Psoas muscle (tissue), 8 donors: ENCODE results near the gene CRYBB3. TPM values are rescaled to one million over a fixed set of nuclear protein-coding genes. Genes with fewer than 3 reads are reported as not detected.
A peak's percentile ranks its signal among the peaks of the same experiment; 100 is the strongest.
"Not testable (repeated sequence)": the region's sequence is repeated elsewhere in the genome, so short reads cannot be mapped to it uniquely, and the experiment has no call there.

Experiments used
- ATAC-seq, 4 donors: fragments of 200-7000 bp; cut with Tn5 transposase; one replicate each; pipeline ENCODE4 v1.9.1; 2020; ENCODE audit warnings: moderate library complexity in 3 of 4, mild to moderate bottlenecking in 2 of 4
- DNase-seq, 2 donors: peaks; one replicate each; pipeline ENCODE4 v3.0.0-alpha.2; 2020
- H3K27ac ChIP-seq: fragments of 200-600 bp; one replicate; pipeline ENCODE4 v1.8.0; 2022
- H3K27me3 ChIP-seq, 3 donors: fragments of 200-600 bp in 1 of 3; one replicate each; pipeline versions ENCODE4 v1.6.1 to v1.8.0; 2013 to 2022; ENCODE audit warnings: low read length in 2 of 3, mild to moderate bottlenecking in 2 of 3, moderate library complexity in 1 of 3; ENCODE audit not compliant: insufficient read depth in 3 of 3
- H3K36me3 ChIP-seq, 2 donors: fragments of 200-600 bp in 1 of 2; one replicate each; pipeline versions ENCODE4 v1.6.1 to v1.8.0; 2013 to 2022; ENCODE audit warnings: low read depth in 1 of 2, mild to moderate bottlenecking in 1 of 2, moderate library complexity in 1 of 2; ENCODE audit not compliant: insufficient read depth in 1 of 2
- H3K4me1 ChIP-seq: fragments of 200-600 bp; one replicate; pipeline ENCODE4 v1.8.0; 2022
- H3K4me3 ChIP-seq: fragments of 200-600 bp; one replicate; pipeline ENCODE4 v1.8.0; 2022; ENCODE audit warnings: mild to moderate bottlenecking
- H3K9me3 ChIP-seq: fragments of 200-600 bp; one replicate; pipeline ENCODE4 v1.8.0; 2022
- WGBS, 3 donors: extraction: QIAGEN DNeasy Blood & Tissue Kit; methylation state at CpG; one replicate each; pipeline versions ENCODE4 v1.1.6 to v1.1.7; 2013; 5-methylcytosine and 5-hydroxymethylcytosine counted together
- intact Hi-C, 2 donors: fragments of 100-400 bp; cut with DNase I; formaldehyde crosslinking; loops; one replicate each; pipeline versions ENCODE4 v1.11.0 to v1.14.2; 2022
- polyA plus RNA-seq, 3 donors: library from polyadenylated mRNA; stranded (reverse); fragments of 200-250 nt; gene quantifications; one replicate each; pipeline ENCODE4 v1.2.3, GENCODE V29; 2013
- total RNA-seq, 4 donors: library from RNA; stranded (reverse); fragmentation: NEBNext Ultra II Directional in 2 of 4; extraction: Animal tissue kit (Norgen Biotek cat#: 25700) in 2 of 4; gene quantifications; one replicate each; pipeline versions ENCODE4 v1.2.1 to v1.2.4, GENCODE V29; 2021 to 2023
- TF ChIP-seq, protein P1 (sequence below): fragments of 200-600 bp; IDR thresholded peaks from one replicate; pipeline ENCODE4 v1.8.0; 2022; ENCODE audit warnings: antibody characterized with exemption
- donor health status: healthy with polysubstance abuse.
- donor health status: DM: no; HTN: no; CAD: no; lungs with moderate emphysema.
- donor health status: Bipolar disorder and iron deficiency.
- donor health status: healthy.
- donor health status: DM: yes; HTN: yes; CAD: no.
- donor health status: DM: no; HTN: no; CAD: no.
- donor health status: DM: no; HTN: no; CAD: no.
- donor health status: DM: yes; HTN: yes; CAD: no.

The CRYBB3 gene
- total and polyA plus RNA-seq, 7 donors: 0.07 to 0.68 (median 0.30) TPM; not detected in 3

DNA sequence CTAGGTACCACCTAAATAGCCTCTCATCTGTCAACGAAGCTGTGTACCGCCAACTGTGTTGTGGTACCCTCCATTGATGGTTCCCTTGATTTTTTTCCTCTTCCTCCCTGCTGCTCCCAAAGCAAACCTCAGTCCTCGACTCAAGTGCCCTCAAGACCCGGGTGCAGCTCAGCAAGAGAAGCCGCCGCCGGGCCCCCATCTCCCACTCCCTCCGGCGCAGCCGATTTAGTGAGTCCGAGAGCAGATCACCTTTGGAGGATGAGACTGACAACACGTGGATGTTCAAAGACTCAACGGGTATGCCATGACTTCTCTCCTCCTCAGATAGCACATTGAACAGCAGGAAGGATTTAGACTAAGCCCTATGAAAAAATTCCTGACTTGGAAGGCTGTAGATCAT is 22.4 kb upstream of the CRYBB3 start:
- H3K36me3 ChIP-seq: peaks cover 0 to 73% of the 10 kb centered on the region in 2 donors
- H3K27me3 ChIP-seq: peaks cover 0 to 2% (median 0%) of the 10 kb centered on the region in 3 donors
- ATAC-seq (no peak), DNase-seq (no peak)
- TF ChIP-seq, protein P1, sequence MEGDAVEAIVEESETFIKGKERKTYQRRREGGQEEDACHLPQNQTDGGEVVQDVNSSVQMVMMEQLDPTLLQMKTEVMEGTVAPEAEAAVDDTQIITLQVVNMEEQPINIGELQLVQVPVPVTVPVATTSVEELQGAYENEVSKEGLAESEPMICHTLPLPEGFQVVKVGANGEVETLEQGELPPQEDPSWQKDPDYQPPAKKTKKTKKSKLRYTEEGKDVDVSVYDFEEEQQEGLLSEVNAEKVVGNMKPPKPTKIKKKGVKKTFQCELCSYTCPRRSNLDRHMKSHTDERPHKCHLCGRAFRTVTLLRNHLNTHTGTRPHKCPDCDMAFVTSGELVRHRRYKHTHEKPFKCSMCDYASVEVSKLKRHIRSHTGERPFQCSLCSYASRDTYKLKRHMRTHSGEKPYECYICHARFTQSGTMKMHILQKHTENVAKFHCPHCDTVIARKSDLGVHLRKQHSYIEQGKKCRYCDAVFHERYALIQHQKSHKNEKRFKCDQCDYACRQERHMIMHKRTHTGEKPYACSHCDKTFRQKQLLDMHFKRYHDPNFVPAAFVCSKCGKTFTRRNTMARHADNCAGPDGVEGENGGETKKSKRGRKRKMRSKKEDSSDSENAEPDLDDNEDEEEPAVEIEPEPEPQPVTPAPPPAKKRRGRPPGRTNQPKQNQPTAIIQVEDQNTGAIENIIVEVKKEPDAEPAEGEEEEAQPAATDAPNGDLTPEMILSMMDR: no peak
- no peak overlapping the region for H3K27ac ChIP-seq
- intact Hi-C loops: no loop called here
- no peak overlapping the region for H3K4me3 ChIP-seq
- 86 to 89% (median 89%) methylated on average over 13 of the region's 13 CpGs for WGBS, 3 donors
- H3K4me1 ChIP-seq: no peaks in the 10 kb centered on the region
- no peaks in the 10 kb centered on the region for H3K9me3 ChIP-seq

DNA sequence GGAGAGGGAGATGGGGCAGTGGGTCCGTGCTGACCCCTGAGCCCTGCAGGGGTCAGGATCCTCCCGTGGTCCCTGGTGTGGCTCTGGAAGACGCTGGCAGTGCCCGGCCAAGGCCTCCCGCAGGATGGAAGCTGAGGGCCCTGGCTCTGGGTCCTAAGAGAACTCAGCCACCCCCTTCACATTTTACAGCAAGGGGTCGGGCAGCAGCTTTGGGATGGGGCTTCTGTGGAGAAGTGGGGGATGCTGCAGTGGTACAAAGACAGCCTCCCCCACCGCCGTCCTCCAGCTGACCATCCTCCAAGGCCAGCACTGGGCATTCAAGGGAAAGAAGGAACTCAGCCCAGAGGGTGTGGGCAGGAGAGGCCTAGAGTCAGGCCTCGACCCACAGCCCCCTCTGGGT is 21.8 kb upstream of the CRYBB3 start:
- no peaks in the 10 kb centered on the region for H3K9me3 ChIP-seq
- intact Hi-C loops: no loop called here
- H3K27me3 ChIP-seq: peaks cover 0 to 2% (median 0%) of the 10 kb centered on the region in 3 donors
- DNase-seq: no peak
- no peak for ATAC-seq
- no peak overlapping the region for H3K27ac ChIP-seq
- WGBS, 3 donors: 85 to 92% (median 89%) methylated on average over 9 of the region's 9 CpGs
- TF ChIP-seq, protein P1: no peak
- no peak overlapping the region for H3K4me3 ChIP-seq
- H3K4me1 ChIP-seq: no peaks in the 10 kb centered on the region
- H3K36me3 ChIP-seq: peaks cover 0 to 77% of the 10 kb centered on the region in 2 donors

- H3K36me3 ChIP-seq: peaks cover 0 to 77% of the 10 kb centered on the region in 2 donors
- H3K9me3 ChIP-seq, H3K4me3 ChIP-seq, H3K27ac ChIP-seq, intact Hi-C loops, H3K27me3 ChIP-seq, DNase-seq, H3K4me1 ChIP-seq: not testable (repeated sequence)
- WGBS, 3 donors: 85 to 91% (median 90%) methylated on average over 6 of the region's 6 CpGs
- peak in 3 of 4 donors; percentile 28 to 60 (median 40) for ATAC-seq
Measured at GRCh38 chr22:25178348-25178747, 21.3 kb upstream of the CRYBB3 start.

GRCh38 chr22:25178869-25179631 is 20.6 kb upstream of the CRYBB3 start:
- H3K9me3 ChIP-seq, intact Hi-C loops, H3K4me1 ChIP-seq, DNase-seq, H3K4me3 ChIP-seq, H3K27ac ChIP-seq, H3K27me3 ChIP-seq: not testable (repeated sequence)
- peaks cover 0 to 76% of the 10 kb centered on the region in 2 donors for H3K36me3 ChIP-seq
- WGBS, 3 donors: 68 to 75% (median 74%) methylated on average over 22 to 48 of the region's 63 CpGs
- peak; percentile 11 to 56 (median 40) for ATAC-seq

DNA sequence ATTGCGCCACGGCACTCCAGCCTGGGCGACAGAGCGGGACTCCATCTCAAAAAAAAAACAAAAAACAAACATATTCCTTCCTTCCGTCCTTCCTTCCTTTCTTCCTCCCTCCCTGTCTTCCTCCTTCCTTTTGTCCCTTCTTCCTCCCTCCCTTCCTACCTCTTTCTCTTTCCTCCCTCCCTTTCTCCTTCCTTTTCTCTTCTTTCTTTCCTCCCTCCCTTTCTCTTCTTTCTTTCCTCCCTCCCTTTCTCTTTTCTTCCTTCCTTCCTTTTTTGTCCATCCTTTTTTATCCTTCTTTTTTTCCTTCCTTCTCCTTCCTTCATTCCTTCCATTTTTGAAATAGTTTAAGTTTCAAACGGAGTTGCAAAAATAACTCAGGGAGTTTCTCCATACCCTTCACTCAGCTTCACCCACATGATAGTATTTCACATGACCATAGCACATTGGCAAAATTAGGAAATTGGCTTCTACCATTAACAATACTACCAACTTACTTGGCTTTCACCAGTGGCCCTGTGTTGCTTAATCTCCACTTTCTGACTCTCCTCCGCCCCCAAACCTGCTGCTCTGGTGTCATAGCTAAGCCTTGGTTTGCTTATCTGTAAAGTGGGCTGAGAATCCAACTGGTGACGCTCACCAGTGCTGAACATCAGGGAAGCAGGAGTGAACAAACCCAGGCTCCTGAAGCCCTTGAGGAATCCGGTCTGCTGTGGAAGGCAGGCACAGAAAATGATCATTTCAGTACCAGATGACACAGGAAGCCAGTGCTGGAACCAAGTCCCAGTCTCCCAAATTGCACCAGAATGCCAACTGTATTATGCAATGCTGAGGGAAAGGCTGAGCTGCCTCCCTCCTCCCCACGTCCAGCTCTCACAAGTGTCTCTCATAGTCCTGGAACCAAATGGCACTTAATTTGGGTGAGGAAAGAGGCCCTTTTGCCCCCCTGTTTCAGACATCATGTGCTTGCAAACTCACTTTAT is 17.2 kb upstream of the CRYBB3 start:
- DNase-seq: no peak
- no peak overlapping the region for H3K4me3 ChIP-seq
- H3K9me3 ChIP-seq: no peaks in the 10 kb centered on the region
- H3K27ac ChIP-seq: no peak overlapping the region
- peaks cover 0 to 2% (median 0%) of the 10 kb centered on the region in 3 donors for H3K27me3 ChIP-seq
- no peaks in the 10 kb centered on the region for H3K4me1 ChIP-seq
- WGBS, 3 donors: 75 to 81% (median 79%) methylated on average over 10 of the region's 10 CpGs
- H3K36me3 ChIP-seq: peaks cover 0 to 76% of the 10 kb centered on the region in 2 donors
- TF ChIP-seq, protein P1: no peak
- ATAC-seq: no peak
- intact Hi-C loops: no loop called here
